GM12873 (cell line): ENCODE data around the gene NLK.

Source experiments
- CTCF ChIP-seq: IDR thresholded peaks from 2 replicates; pipeline ENCODE4 v1.5.1; 2012; ENCODE audit warnings: low read depth, mild to moderate bottlenecking, moderate library complexity, low read length, control low read depth; ENCODE audit not compliant: insufficient read depth; ENCODE audit errors: missing control alignments

NLK gene

GRCh38 chr17:28046034-28046825, 3.8 kb downstream of the NLK start:
- TF ChIP-seq CTCF = no peak

- no peak for TF ChIP-seq CTCF
Observed at GRCh38 chr17:28047806-28048205, 5.3 kb downstream of the NLK start.

- TF ChIP-seq CTCF = no peak
Observed at GRCh38 chr17:28049071-28049470, 6.6 kb downstream of the NLK start.

GRCh38 chr17:28053044-28053670, 10.7 kb downstream of the NLK start:
- TF ChIP-seq CTCF = no peak

GRCh38 chr17:28053725-28054124, 11.2 kb downstream of the NLK start:
- TF ChIP-seq CTCF = no peak

- no peak for TF ChIP-seq CTCF
Observed at GRCh38 chr17:28055546-28056275, 13.2 kb downstream of the NLK start.

GRCh38 chr17:28056276-28056620, 13.8 kb downstream of the NLK start:
- no peak for TF ChIP-seq CTCF
